ENCODE measurements around the gene MRTFB.

Gene MRTFB

GRCh38 chr16:14306485-14307058 lies 235.5 kb downstream of the MRTFB start:
- TF ChIP-seq, protein P1, sequence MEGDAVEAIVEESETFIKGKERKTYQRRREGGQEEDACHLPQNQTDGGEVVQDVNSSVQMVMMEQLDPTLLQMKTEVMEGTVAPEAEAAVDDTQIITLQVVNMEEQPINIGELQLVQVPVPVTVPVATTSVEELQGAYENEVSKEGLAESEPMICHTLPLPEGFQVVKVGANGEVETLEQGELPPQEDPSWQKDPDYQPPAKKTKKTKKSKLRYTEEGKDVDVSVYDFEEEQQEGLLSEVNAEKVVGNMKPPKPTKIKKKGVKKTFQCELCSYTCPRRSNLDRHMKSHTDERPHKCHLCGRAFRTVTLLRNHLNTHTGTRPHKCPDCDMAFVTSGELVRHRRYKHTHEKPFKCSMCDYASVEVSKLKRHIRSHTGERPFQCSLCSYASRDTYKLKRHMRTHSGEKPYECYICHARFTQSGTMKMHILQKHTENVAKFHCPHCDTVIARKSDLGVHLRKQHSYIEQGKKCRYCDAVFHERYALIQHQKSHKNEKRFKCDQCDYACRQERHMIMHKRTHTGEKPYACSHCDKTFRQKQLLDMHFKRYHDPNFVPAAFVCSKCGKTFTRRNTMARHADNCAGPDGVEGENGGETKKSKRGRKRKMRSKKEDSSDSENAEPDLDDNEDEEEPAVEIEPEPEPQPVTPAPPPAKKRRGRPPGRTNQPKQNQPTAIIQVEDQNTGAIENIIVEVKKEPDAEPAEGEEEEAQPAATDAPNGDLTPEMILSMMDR (IDR thresholded peaks at IDR 0.05; ENCODE audit: borderline replicate concordance, extremely low read depth, low read length, poor library complexity, severe bottlenecking), result no peak
- TF ChIP-seq EZH2 (IDR thresholded peaks at IDR 0.05; ENCODE audit: borderline replicate concordance, low read depth, low read length, severe bottlenecking), result no peak
- no peak overlapping the region for H3K4me3 ChIP-seq (ENCODE audit: low read depth in 1 of 2, low read length in 2 of 2)
- no peak overlapping the region for H2AFZ ChIP-seq (ENCODE audit: low read depth, low read length)
- no peak overlapping the region for H3K9ac ChIP-seq (ENCODE audit: low read depth, low read length)
- peaks cover 18% of the 10 kb centered on the region for H3K27me3 ChIP-seq (ENCODE audit: insufficient read depth, low read length, poor library complexity)
- H3K36me3 ChIP-seq (ENCODE audit: insufficient read depth, low read length), result no peaks in the 10 kb centered on the region
- 0 out of 2 replicates have a peak, but pooled peaks cover 8% of the 10 kb centered on the region for H4K20me1 ChIP-seq (ENCODE audit: insufficient read depth, low read length)
- H3K4me1 ChIP-seq (ENCODE audit: insufficient read depth, low read length), result peaks cover 69% of the 10 kb centered on the region
- ATAC-seq (ENCODE audit: insufficient read depth, low read depth), result no peak
- H3K4me2 ChIP-seq (ENCODE audit: insufficient read depth, low read length), result peak overlapping the region; percentile 22; the same call in 1 of the 2 replicates
- DNase-seq, result no peak
- peaks cover 3% of the 10 kb centered on the region; the same call in 1 of the 2 replicates for H3K79me2 ChIP-seq (ENCODE audit: insufficient read depth, low read length)
- H3K9me3 ChIP-seq (ENCODE audit: insufficient read depth, low read length, severe bottlenecking), result no peaks in the 10 kb centered on the region
- no peak overlapping the region; the same call in 1 of the 2 replicates for H3K27ac ChIP-seq (ENCODE audit: low read length)

DNA sequence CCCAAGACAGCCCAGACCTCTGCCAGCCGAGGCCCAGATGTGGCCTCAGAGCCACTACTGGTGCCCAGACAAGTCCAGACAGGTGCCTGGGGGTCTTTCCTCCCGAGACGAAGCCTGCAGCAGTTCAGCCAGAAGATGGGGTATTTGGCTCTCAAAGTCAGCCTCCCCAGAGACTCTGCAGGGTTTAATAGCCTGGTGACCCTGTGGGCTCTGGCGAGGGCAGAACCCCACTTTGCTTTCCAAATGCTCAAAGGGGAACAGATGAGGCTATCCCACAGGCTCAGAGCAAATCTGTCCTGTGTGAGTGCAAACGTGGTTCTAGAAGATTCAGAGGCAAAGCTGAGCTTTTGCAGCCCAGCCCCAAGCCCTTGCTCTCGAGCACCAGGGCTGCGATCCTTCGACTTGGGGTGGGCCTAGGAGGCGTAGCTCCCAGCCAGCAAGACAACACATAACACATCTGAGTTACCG lies 236.0 kb downstream of the MRTFB start:
- no peak overlapping the region; a peak in 1 of 4 replicates for H3K4me3 ChIP-seq (ENCODE audit: low read depth in 1 of 2, low read length in 2 of 2)
- H3K36me3 ChIP-seq (ENCODE audit: insufficient read depth, low read length), result no peaks in the 10 kb centered on the region
- ATAC-seq (ENCODE audit: insufficient read depth, low read depth) (no peak), DNase-seq (no peak)
- H4K20me1 ChIP-seq (ENCODE audit: insufficient read depth, low read length), result 0 out of 2 replicates have a peak, but pooled peaks cover 7% of the 10 kb centered on the region
- peak overlapping the region; percentile 80 for H3K27ac ChIP-seq (ENCODE audit: low read length)
- peak overlapping the region; percentile 78; the same call in 1 of the 2 replicates for H3K4me2 ChIP-seq (ENCODE audit: insufficient read depth, low read length)
- H3K27me3 ChIP-seq (ENCODE audit: insufficient read depth, low read length, poor library complexity), result peaks cover 17% of the 10 kb centered on the region
- H2AFZ ChIP-seq (ENCODE audit: low read depth, low read length), result no peak overlapping the region
- peak overlapping the region; percentile 45; the same call in 1 of the 2 replicates for H3K9ac ChIP-seq (ENCODE audit: low read depth, low read length)
- H3K4me1 ChIP-seq (ENCODE audit: insufficient read depth, low read length), result peaks cover 67% of the 10 kb centered on the region
- TF ChIP-seq, protein P1 (IDR thresholded peaks at IDR 0.05; ENCODE audit: borderline replicate concordance, extremely low read depth, low read length, poor library complexity, severe bottlenecking), result peak; percentile 9
- TF ChIP-seq EZH2 (IDR thresholded peaks at IDR 0.05; ENCODE audit: borderline replicate concordance, low read depth, low read length, severe bottlenecking), result no peak
- H3K79me2 ChIP-seq (ENCODE audit: insufficient read depth, low read length), result peaks cover 3% of the 10 kb centered on the region; the same call in 1 of the 2 replicates
- H3K9me3 ChIP-seq (ENCODE audit: insufficient read depth, low read length, severe bottlenecking), result no peaks in the 10 kb centered on the region

- peaks cover 10% of the 10 kb centered on the region for H3K27me3 ChIP-seq (ENCODE audit: insufficient read depth, low read length, poor library complexity)
- 0 out of 2 replicates have a peak, but pooled peaks cover 7% of the 10 kb centered on the region for H4K20me1 ChIP-seq (ENCODE audit: insufficient read depth, low read length)
- H3K79me2 ChIP-seq (ENCODE audit: insufficient read depth, low read length), result peaks cover 3% of the 10 kb centered on the region; the same call in 1 of the 2 replicates
- peaks cover 66% of the 10 kb centered on the region for H3K4me1 ChIP-seq (ENCODE audit: insufficient read depth, low read length)
- H3K27ac ChIP-seq (ENCODE audit: low read length), result peak overlapping the region; percentile 80
- peak overlapping the region in 1 of 2 experiments; percentile 54; a peak in 2 of 4 replicates for H3K4me3 ChIP-seq (ENCODE audit: low read depth in 1 of 2, low read length in 2 of 2)
- no peaks in the 10 kb centered on the region for H3K36me3 ChIP-seq (ENCODE audit: insufficient read depth, low read length)
- no peak overlapping the region for H2AFZ ChIP-seq (ENCODE audit: low read depth, low read length)
- peak; percentile 29 for ATAC-seq (ENCODE audit: insufficient read depth, low read depth)
- H3K4me2 ChIP-seq (ENCODE audit: insufficient read depth, low read length), result peak overlapping the region; percentile 78
- TF ChIP-seq, protein P1 (IDR thresholded peaks at IDR 0.05; ENCODE audit: borderline replicate concordance, extremely low read depth, low read length, poor library complexity, severe bottlenecking), result no peak
- no peak for TF ChIP-seq EZH2 (IDR thresholded peaks at IDR 0.05; ENCODE audit: borderline replicate concordance, low read depth, low read length, severe bottlenecking)
- H3K9me3 ChIP-seq (ENCODE audit: insufficient read depth, low read length, severe bottlenecking), result no peaks in the 10 kb centered on the region
- DNase-seq, result peak; percentile 43
- H3K9ac ChIP-seq (ENCODE audit: low read depth, low read length), result peak overlapping the region; percentile 45; the same call in 1 of the 2 replicates
These were observed 236.6 kb downstream of the MRTFB start for GRCh38 chr16:14307527-14308367.
